Hepatocyte (in vitro differentiated cells): ENCODE results near the gene SUMO3. TPM values are rescaled to one million over a fixed set of nuclear protein-coding genes. Genes with fewer than 3 reads are reported as not detected.

ENCODE experiments used
- DNase-seq: peaks from one replicate; pipeline ENCODE4 v3.0.0-alpha.2; 2016; ENCODE audit warnings: low spot score
- H2AFZ ChIP-seq: fragments of 200-600 bp; sonication (generic); 2 replicates; pipeline ENCODE4 v1.6.0; 2016; ENCODE audit warnings: antibody characterized with exemption, mild to moderate bottlenecking
- H3K27ac ChIP-seq: fragments of 200-600 bp; sonication (generic); 2 replicates; pipeline ENCODE4 v1.5.1; 2016; ENCODE audit warnings: mild to moderate bottlenecking
- H3K27me3 ChIP-seq: fragments of 200-600 bp; sonication (generic); 2 replicates; pipeline ENCODE4 v1.6.1; 2016
- H3K36me3 ChIP-seq: fragments of 200-600 bp; sonication (generic); replicated peaks from 2 replicates; pipeline ENCODE4 v1.5.1; 2016; ENCODE audit warnings: low read depth; ENCODE audit not compliant: insufficient read depth
- H3K4me1 ChIP-seq: fragments of 200-600 bp; sonication (generic); 2 replicates; pipeline ENCODE4 v1.5.1; 2016; ENCODE audit warnings: mild to moderate bottlenecking, moderate library complexity; ENCODE audit not compliant: insufficient read depth
- H3K4me2 ChIP-seq: fragments of 200-600 bp; sonication (generic); 2 replicates; pipeline ENCODE4 v1.6.0; 2016
- H3K4me3 ChIP-seq: fragments of 200-600 bp; sonication (generic); 2 replicates; pipeline ENCODE4 v1.5.1; 2016; ENCODE audit warnings: mild to moderate bottlenecking
- H3K79me2 ChIP-seq: fragments of 200-600 bp; sonication (generic); 2 replicates; pipeline ENCODE4 v1.6.0; 2017; ENCODE audit warnings: mild to moderate bottlenecking
- H3K9me2 ChIP-seq: fragments of 200-600 bp; sonication (generic); replicated peaks from 2 replicates; pipeline ENCODE4 v1.6.0; 2017; ENCODE audit warnings: mild to moderate bottlenecking; ENCODE audit not compliant: insufficient read depth
- H3K9me3 ChIP-seq: fragments of 200-600 bp; sonication (generic); 2 replicates; pipeline ENCODE4 v1.5.1; 2016; ENCODE audit warnings: low read depth, mild to moderate bottlenecking
- H4K20me1 ChIP-seq: fragments of 200-600 bp; sonication (generic); 2 replicates; pipeline ENCODE4 v1.6.0; 2016; ENCODE audit warnings: mild to moderate bottlenecking; ENCODE audit not compliant: insufficient read depth, poor library complexity, severe bottlenecking
- CTCF ChIP-seq: fragments of 200-600 bp; sonication (generic); IDR thresholded peaks from 2 replicates; pipeline ENCODE4 v1.5.1; 2016; ENCODE audit warnings: antibody characterized with exemption, mild to moderate bottlenecking; ENCODE audit not compliant: poor library complexity
- EZH2 ChIP-seq: fragments of 200-600 bp; sonication (generic); IDR thresholded peaks from 2 replicates; pipeline ENCODE4 v1.6.1; 2016; ENCODE audit warnings: antibody characterized with exemption, mild to moderate bottlenecking, borderline replicate concordance
- EZH2phosphoT487 ChIP-seq: fragments of 200-600 bp; sonication (generic); IDR thresholded peaks from one replicate; pipeline ENCODE4 v1.6.1; 2018; ENCODE audit warnings: antibody characterized with exemption, mild to moderate bottlenecking, low read depth, moderate library complexity; ENCODE audit not compliant: unreplicated experiment, severe bottlenecking
- WGBS: methylation state at CpG from one replicate; pipeline ENCODE4 v1.1.6; 2016; ENCODE audit warnings: low lambda C conversion rate; ENCODE audit errors: missing lambda C conversion rate; 5-methylcytosine and 5-hydroxymethylcytosine counted together
- polyA plus RNA-seq: library from polyadenylated mRNA; unstranded; fragments of >200 nt; fragmentation: Nextera tagmentation; extraction: Ambion mirVana; gene quantifications from 2 replicates; pipeline ENCODE4 v1.2.1, GENCODE V29; 2016
- total RNA-seq: library from RNA; depleted of rRNA; stranded (reverse); fragments of >200 nt; gene quantifications from 2 replicates; pipeline ENCODE4 v1.2.3, GENCODE V29; 2014

Gene SUMO3
- total and polyA plus RNA-seq, 2 experiments from 2014 or later, result 68.5 to 97.0 TPM

- Histone ChIP-seq H3K27ac (no peak overlapping the region), H3K9me3 (no peaks in the 10 kb centered on the region), H3K36me3 (no peaks in the 10 kb centered on the region), H4K20me1 (peaks cover 14% of the 10 kb centered on the region), H3K4me2 (peak overlapping the region; percentile 32), H3K27me3 (no peaks in the 10 kb centered on the region), H2AFZ (no peak overlapping the region), H3K9me2 (no peaks in the 10 kb centered on the region), H3K4me3 (no peak overlapping the region), H3K79me2 (peaks cover 89% of the 10 kb centered on the region), H3K4me1 (peaks cover 10% of the 10 kb centered on the region)
- WGBS, result 65% methylated on average over 13 of the region's 13 CpGs
- no peak for DNase-seq
- TF ChIP-seq EZH2 (no peak), EZH2phosphoT487 (no peak), CTCF (no peak)
Measured at GRCh38 chr21:44785620-44786335, 32.1 kb downstream of the SUMO3 start.

GRCh38 chr21:44784810-44785209, 33.1 kb downstream of the SUMO3 start:
- no peak for DNase-seq
- peaks cover 14% of the 10 kb centered on the region for H4K20me1 ChIP-seq
- no peak overlapping the region for H3K27ac ChIP-seq
- no peak for TF ChIP-seq CTCF
- TF ChIP-seq EZH2, result no peak
- TF ChIP-seq EZH2phosphoT487, result no peak
- H3K4me2 ChIP-seq, result no peak overlapping the region
- H3K9me2 ChIP-seq, result no peaks in the 10 kb centered on the region
- H2AFZ ChIP-seq, result no peak overlapping the region
- peaks cover 81% of the 10 kb centered on the region for H3K79me2 ChIP-seq
- H3K9me3 ChIP-seq, result no peaks in the 10 kb centered on the region
- no peaks in the 10 kb centered on the region for H3K27me3 ChIP-seq
- no peak overlapping the region for H3K4me3 ChIP-seq
- H3K4me1 ChIP-seq, result peaks cover 10% of the 10 kb centered on the region
- no peaks in the 10 kb centered on the region for H3K36me3 ChIP-seq
- 96% methylated on average over 6 of the region's 6 CpGs for WGBS

- TF ChIP-seq CTCF (no peak), EZH2 (no peak), EZH2phosphoT487 (no peak)
- peaks cover 11% of the 10 kb centered on the region for H4K20me1 ChIP-seq
Measured at GRCh38 chr21:44783020-44783696, 34.7 kb downstream of the SUMO3 start.

More at GRCh38 chr21:44783020-44783696, 34.7 kb downstream of the SUMO3 start:
- Histone ChIP-seq H3K79me2 (peaks cover 71% of the 10 kb centered on the region), H3K27ac (no peak overlapping the region), H3K4me2 (no peak overlapping the region), H2AFZ (no peak overlapping the region), H3K9me2 (no peaks in the 10 kb centered on the region), H3K36me3 (no peaks in the 10 kb centered on the region), H3K27me3 (no peaks in the 10 kb centered on the region), H3K4me1 (peaks cover 10% of the 10 kb centered on the region), H3K4me3 (no peak overlapping the region), H3K9me3 (no peaks in the 10 kb centered on the region)
- 97% methylated on average over 5 of the region's 5 CpGs for WGBS
- no peak for DNase-seq
